Transverse colon (tissue), 3 donors: Measurements from ENCODE around the gene HK1.

Source experiments
- POLR2A ChIP-seq: fragments of 450-650 bp; IDR thresholded peaks from one replicate; pipeline ENCODE4 v1.6.1; 2016; ENCODE audit warnings: antibody characterized with exemption, mild to moderate bottlenecking, moderate library complexity
- TF ChIP-seq, protein P1 (sequence below), 5 experiments: fragments of 200-600 bp in 3 of 5; fragments of 450-650 bp in 2 of 5; sonication (generic) in 3 of 5; IDR thresholded peaks; 1 replicate in 2 of 5; 2 replicates in 3 of 5; pipeline ENCODE4 v1.5.1; 2016 to 2017; ENCODE audit warnings: antibody characterized with exemption in 5 of 5, inconsistent platforms in 3 of 5, mild to moderate bottlenecking in 2 of 5, moderate library complexity in 1 of 5

DNA sequence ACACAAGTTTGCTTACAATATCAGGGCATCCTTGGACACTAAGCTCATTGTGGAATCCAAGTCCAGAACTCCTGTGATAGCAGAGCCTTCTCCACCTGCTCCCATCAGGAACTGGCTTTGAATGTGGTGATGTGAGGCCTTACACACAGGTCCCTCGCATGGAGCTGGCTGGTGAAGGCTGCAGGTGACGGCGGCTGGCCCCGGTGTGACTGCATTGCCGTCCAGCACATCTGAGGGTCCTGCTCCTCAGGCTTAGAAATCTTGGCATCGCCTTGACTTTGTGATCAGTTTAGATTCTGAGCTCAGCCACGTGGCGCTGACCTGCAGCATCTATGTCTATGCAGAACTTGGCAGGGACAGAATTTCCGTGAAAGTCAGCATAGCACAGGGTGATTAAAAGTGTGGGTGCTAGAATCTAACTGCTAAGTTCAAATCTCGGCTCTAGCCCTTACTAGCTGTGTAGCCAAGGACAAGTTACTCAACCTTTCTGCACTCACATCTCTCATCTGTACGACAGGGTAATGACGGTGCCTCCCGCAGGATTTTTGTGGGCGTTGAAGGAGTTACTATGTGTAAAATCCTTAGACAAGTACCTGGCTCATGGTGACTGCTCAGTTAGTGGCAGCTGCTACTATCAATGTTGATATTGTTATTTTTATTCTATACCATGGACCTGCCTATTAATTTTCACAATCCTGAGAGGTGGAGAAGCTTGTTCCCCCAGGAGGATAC, 31.5 kb upstream of the HK1 start:
- TF ChIP-seq, protein P1, sequence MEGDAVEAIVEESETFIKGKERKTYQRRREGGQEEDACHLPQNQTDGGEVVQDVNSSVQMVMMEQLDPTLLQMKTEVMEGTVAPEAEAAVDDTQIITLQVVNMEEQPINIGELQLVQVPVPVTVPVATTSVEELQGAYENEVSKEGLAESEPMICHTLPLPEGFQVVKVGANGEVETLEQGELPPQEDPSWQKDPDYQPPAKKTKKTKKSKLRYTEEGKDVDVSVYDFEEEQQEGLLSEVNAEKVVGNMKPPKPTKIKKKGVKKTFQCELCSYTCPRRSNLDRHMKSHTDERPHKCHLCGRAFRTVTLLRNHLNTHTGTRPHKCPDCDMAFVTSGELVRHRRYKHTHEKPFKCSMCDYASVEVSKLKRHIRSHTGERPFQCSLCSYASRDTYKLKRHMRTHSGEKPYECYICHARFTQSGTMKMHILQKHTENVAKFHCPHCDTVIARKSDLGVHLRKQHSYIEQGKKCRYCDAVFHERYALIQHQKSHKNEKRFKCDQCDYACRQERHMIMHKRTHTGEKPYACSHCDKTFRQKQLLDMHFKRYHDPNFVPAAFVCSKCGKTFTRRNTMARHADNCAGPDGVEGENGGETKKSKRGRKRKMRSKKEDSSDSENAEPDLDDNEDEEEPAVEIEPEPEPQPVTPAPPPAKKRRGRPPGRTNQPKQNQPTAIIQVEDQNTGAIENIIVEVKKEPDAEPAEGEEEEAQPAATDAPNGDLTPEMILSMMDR (IDR thresholded peaks at IDR 0.05): no peak
- TF ChIP-seq POLR2A: no peak
